Endodermal cell (in vitro differentiated cells): ENCODE measurements around the gene CA14. TPM values are rescaled to one million over a fixed set of nuclear protein-coding genes. Genes with fewer than 3 reads are reported as not detected.
A peak's percentile ranks its signal among the peaks of the same experiment; 100 is the strongest.
"Not testable (repeated sequence)": the region's sequence is repeated elsewhere in the genome, so short reads cannot be mapped to it uniquely, and the experiment has no call there.

Experiments used
- DNase-seq: peaks from one replicate; pipeline ENCODE4 v3.0.0-alpha.2; 2017
- H3K27ac ChIP-seq: 2 replicates; pipeline ENCODE4 v1.5.1; 2013; ENCODE audit warnings: mild to moderate bottlenecking, low read depth, low read length, moderate library complexity
- H3K27me3 ChIP-seq: 2 replicates; pipeline ENCODE4 v1.6.1; 2013; ENCODE audit warnings: mild to moderate bottlenecking, low read length, moderate library complexity; ENCODE audit not compliant: insufficient read depth, control insufficient read depth, poor library complexity, severe bottlenecking
- H3K36me3 ChIP-seq: 2 replicates; pipeline ENCODE4 v1.7.0; 2013; ENCODE audit warnings: mild to moderate bottlenecking, low read length, moderate library complexity; ENCODE audit not compliant: control insufficient read depth, insufficient read depth
- H3K4me1 ChIP-seq: one replicate; pipeline ENCODE4 v1.7.0; 2013; ENCODE audit warnings: low read length; ENCODE audit not compliant: control insufficient read depth, insufficient read depth
- H3K4me3 ChIP-seq: 2 replicates; pipeline ENCODE4 v1.5.1; 2013; ENCODE audit warnings: mild to moderate bottlenecking, low read length, moderate library complexity
- H3K9ac ChIP-seq: 2 replicates; pipeline ENCODE4 v1.6.1; 2013; ENCODE audit warnings: mild to moderate bottlenecking, low read length, moderate library complexity; ENCODE audit not compliant: poor library complexity, severe bottlenecking; ENCODE audit errors: extremely low read depth
- H3K9me3 ChIP-seq: 2 replicates; pipeline ENCODE4 v1.6.1; 2013; ENCODE audit warnings: mild to moderate bottlenecking, low read length, moderate library complexity; ENCODE audit not compliant: control insufficient read depth
- H3K27ac Mint-ChIP-seq: 2 replicates; pipeline ENCODE4 v1.8.0; 2020; ENCODE audit warnings: mixed read lengths
- H3K27me3 Mint-ChIP-seq: 2 replicates; pipeline ENCODE4 v1.8.0; 2021; ENCODE audit warnings: mild to moderate bottlenecking, mixed read lengths; ENCODE audit not compliant: insufficient read depth
- H3K36me3 Mint-ChIP-seq: 2 replicates; pipeline ENCODE4 v1.8.0; 2020; ENCODE audit warnings: low read depth, mixed read lengths
- H3K4me1 Mint-ChIP-seq: 2 replicates; pipeline ENCODE4 v1.8.0; 2020; ENCODE audit warnings: mixed read lengths
- H3K4me3 Mint-ChIP-seq: 2 replicates; pipeline ENCODE4 v1.8.0; 2020; ENCODE audit warnings: mild to moderate bottlenecking, moderate library complexity, mixed read lengths
- H3K9me3 Mint-ChIP-seq: 2 replicates; pipeline ENCODE4 v1.8.0; 2020; ENCODE audit warnings: mild to moderate bottlenecking, mixed read lengths
- CTCF ChIP-seq: fragments of 200-600 bp; sonication (generic); conservative IDR thresholded peaks from 2 replicates; pipeline ENCODE4 v1.5.0; 2021; ENCODE audit warnings: antibody characterized with exemption, mild to moderate bottlenecking
- WGBS, 2 experiments: methylation state at CpG; one replicate each; pipeline versions ENCODE4 v1.1.5 to v1.1.7; 2013; ENCODE audit warnings: missing lambda C conversion rate in 2 of 2, mixed read lengths in 1 of 2; ENCODE audit not compliant: insufficient coverage in 1 of 2, insufficient read length in 1 of 2; 5-methylcytosine and 5-hydroxymethylcytosine counted together
- total RNA-seq, 2 donors: library from RNA; stranded (reverse); fragmentation: NEBNext Ultra II Directional in 1 of 2; extraction: Animal tissue kit (Norgen Biotek cat#: 25700) in 1 of 2; gene quantifications; 2 replicates in 1 of 2; 3 replicates in 1 of 2; pipeline ENCODE4 v1.2.1, GENCODE V29; 2021

Gene CA14
- total RNA-seq, 2 donors from 2014 or later, result 53.3 to 54.0 TPM

- Histone ChIP-seq H3K4me1 (no peaks in the 10 kb centered on the region), H3K27ac (no peak overlapping the region), H3K36me3 (peaks cover 79% of the 10 kb centered on the region), H3K9me3 (no peaks in the 10 kb centered on the region), H3K27me3 (no peaks in the 10 kb centered on the region), H3K9ac (no peak overlapping the region), H3K4me3 (no peak overlapping the region)
- Mint-ChIP-seq H3K4me1 (peaks cover 5% of the 10 kb centered on the region), H3K36me3 (peaks cover 71% of the 10 kb centered on the region), H3K27me3 (no peaks in the 10 kb centered on the region), H3K4me3 (no peak overlapping the region), H3K9me3 (no peaks in the 10 kb centered on the region), H3K27ac (peak overlapping the region; percentile 33)
- WGBS, 2 experiments, result 64 to 73% methylated on average over 2 of the region's 2 CpGs
- TF ChIP-seq CTCF, result no peak
- DNase-seq, result no peak
Observed at GRCh38 chr1:150302902-150303301, 45.3 kb downstream of the CA14 start.

GRCh38 chr1:150308585-150308984, 51.0 kb downstream of the CA14 start:
- DNase-seq, H3K9ac ChIP-seq, H3K4me1 Mint-ChIP-seq, H3K4me3 Mint-ChIP-seq, H3K9me3 Mint-ChIP-seq, H3K27me3 ChIP-seq, H3K27me3 Mint-ChIP-seq, H3K27ac Mint-ChIP-seq, H3K4me3 ChIP-seq, H3K9me3 ChIP-seq, H3K27ac ChIP-seq, H3K4me1 ChIP-seq: not testable (repeated sequence)
- H3K36me3 Mint-ChIP-seq, result peaks cover 44% of the 10 kb centered on the region
- WGBS, 2 experiments, result 91 to 98% methylated on average over 6 to 9 of the region's 9 CpGs
- H3K36me3 ChIP-seq, result peaks cover 42% of the 10 kb centered on the region

- DNase-seq, result no peak
- Mint-ChIP-seq H3K4me1 (peaks cover 3% of the 10 kb centered on the region), H3K4me3 (no peak overlapping the region), H3K27ac (no peak overlapping the region), H3K36me3 (peaks cover 39% of the 10 kb centered on the region), H3K9me3 (no peaks in the 10 kb centered on the region), H3K27me3 (no peaks in the 10 kb centered on the region)
- Histone ChIP-seq H3K9me3 (no peaks in the 10 kb centered on the region), H3K36me3 (peaks cover 33% of the 10 kb centered on the region), H3K4me1 (no peaks in the 10 kb centered on the region), H3K9ac (no peak overlapping the region), H3K27me3 (peaks cover 1% of the 10 kb centered on the region), H3K4me3 (no peak overlapping the region), H3K27ac (no peak overlapping the region)
- TF ChIP-seq CTCF, result no peak
- WGBS, 2 experiments, result 91 to 94% methylated on average over 7 to 10 of the region's 10 CpGs
Observed at GRCh38 chr1:150309758-150310508, 52.4 kb downstream of the CA14 start.
